GM23338 (cell line): Measurements from ENCODE around the gene KLK12. TPM values are rescaled to one million over a fixed set of nuclear protein-coding genes. Genes with fewer than 3 reads are reported as not detected.

Experiments
- ATAC-seq: fragments of 200-7000 bp; cut with Tn5 transposase; 3 replicates; pipeline ENCODE4 v1.9.1; 2020
- DNase-seq: peaks from one replicate; pipeline ENCODE4 v3.0.0-alpha.2; 2015; ENCODE audit warnings: low spot score
- H2AFZ ChIP-seq: fragments of 200-600 bp; sonication (generic); 2 replicates; pipeline ENCODE4 v1.8.0; 2016; ENCODE audit warnings: antibody characterized with exemption, mild to moderate bottlenecking, moderate library complexity
- H3F3A ChIP-seq: fragments of 200-600 bp; sonication (generic); replicated peaks from 2 replicates; pipeline ENCODE4 v1.8.0; 2017; ENCODE audit warnings: antibody characterized with exemption, mixed run types, low read depth
- H3K27ac ChIP-seq: fragments of 200-600 bp; sonication (generic); 2 replicates; pipeline ENCODE4 v1.6.1; 2016; ENCODE audit warnings: low read depth
- H3K27me3 ChIP-seq: fragments of 200-600 bp; sonication (generic); 2 replicates; pipeline ENCODE4 v1.8.0; 2016; ENCODE audit warnings: mild to moderate bottlenecking, mixed run types, moderate library complexity; ENCODE audit not compliant: insufficient read depth
- H3K36me3 ChIP-seq: fragments of 200-600 bp; sonication (generic); 2 replicates; pipeline ENCODE4 v1.8.0; 2016; ENCODE audit warnings: mild to moderate bottlenecking; ENCODE audit not compliant: insufficient read depth
- H3K4me1 ChIP-seq: fragments of 200-600 bp; sonication (generic); 2 replicates; pipeline ENCODE4 v1.8.0; 2016; ENCODE audit warnings: mild to moderate bottlenecking, moderate library complexity; ENCODE audit not compliant: insufficient read depth
- H3K4me2 ChIP-seq: fragments of 200-600 bp; sonication (generic); 2 replicates; pipeline ENCODE4 v1.7.1; 2017; ENCODE audit warnings: mixed run types
- H3K4me3 ChIP-seq: fragments of 200-600 bp; sonication (generic); 2 replicates; pipeline ENCODE4 v1.6.1; 2016; ENCODE audit warnings: mixed run types
- H3K79me2 ChIP-seq: fragments of 200-600 bp; sonication (generic); replicated peaks from 2 replicates; pipeline ENCODE4 v1.8.0; 2017; ENCODE audit warnings: mild to moderate bottlenecking; ENCODE audit not compliant: insufficient read depth
- H3K9me2 ChIP-seq: fragments of 200-600 bp; sonication (generic); 2 replicates; pipeline ENCODE4 v1.8.0; 2017; ENCODE audit not compliant: insufficient read depth
- H4K20me1 ChIP-seq: fragments of 200-600 bp; sonication (generic); replicated peaks from 2 replicates; pipeline ENCODE4 v1.8.0; 2017; ENCODE audit warnings: mild to moderate bottlenecking; ENCODE audit not compliant: insufficient read depth
- H3K27ac Mint-ChIP-seq: 2 replicates; pipeline ENCODE4 v1.8.0; 2020; ENCODE audit warnings: inconsistent platforms, mild to moderate bottlenecking, moderate library complexity, mixed read lengths
- H3K27me3 Mint-ChIP-seq: 3 replicates; pipeline ENCODE4 v1.8.0; 2022; ENCODE audit warnings: low read depth, mild to moderate bottlenecking, moderate library complexity, mixed read lengths, inconsistent platforms; ENCODE audit not compliant: insufficient read depth, poor library complexity
- H3K36me3 Mint-ChIP-seq: 3 replicates; pipeline ENCODE4 v1.8.0; 2021; ENCODE audit warnings: low read depth, mild to moderate bottlenecking, inconsistent platforms, moderate library complexity, mixed read lengths
- H3K4me1 Mint-ChIP-seq: 3 replicates; pipeline ENCODE4 v1.8.0; 2020; ENCODE audit warnings: mild to moderate bottlenecking, inconsistent platforms, mixed read lengths
- H3K4me3 Mint-ChIP-seq: 3 replicates; pipeline ENCODE4 v1.8.0; 2021; ENCODE audit warnings: moderate library complexity, mild to moderate bottlenecking, inconsistent platforms, mixed read lengths
- H3K9me3 Mint-ChIP-seq: 3 replicates; pipeline ENCODE4 v1.8.0; 2020; ENCODE audit warnings: moderate library complexity, mild to moderate bottlenecking, inconsistent platforms, mixed read lengths
- CREB1 ChIP-seq: fragments of 250-450 bp; sonication (Bioruptor Pico); IDR thresholded peaks from 2 replicates; pipeline ENCODE4 v1.5.0; 2020; ENCODE audit warnings: low read depth, mild to moderate bottlenecking, moderate library complexity
- ETS1 ChIP-seq: IDR thresholded peaks from 2 replicates; pipeline ENCODE4 v1.6.1; 2016; ENCODE audit warnings: antibody characterized with exemption
- EZH2 ChIP-seq: fragments of 200-600 bp; sonication (generic); IDR thresholded peaks from one replicate; pipeline ENCODE4 v1.8.0; 2017; ENCODE audit warnings: antibody characterized with exemption, mild to moderate bottlenecking, low read depth; ENCODE audit not compliant: unreplicated experiment
- EZH2phosphoT487 ChIP-seq: fragments of 200-600 bp; sonication (generic); IDR thresholded peaks from one replicate; pipeline ENCODE4 v1.8.1; 2018; ENCODE audit warnings: antibody characterized with exemption; ENCODE audit not compliant: unreplicated experiment
- JUNB ChIP-seq: IDR thresholded peaks from one replicate; pipeline ENCODE4 v1.6.1; 2016; ENCODE audit warnings: antibody characterized with exemption; ENCODE audit not compliant: unreplicated experiment
- NANOG ChIP-seq: IDR thresholded peaks from 2 replicates; pipeline ENCODE4 v1.6.1; 2016; ENCODE audit warnings: antibody characterized with exemption, borderline replicate concordance
- REST ChIP-seq: IDR thresholded peaks from one replicate; pipeline ENCODE4 v1.6.1; 2018; ENCODE audit warnings: antibody characterized with exemption; ENCODE audit not compliant: unreplicated experiment
- STAT1 ChIP-seq: IDR thresholded peaks from one replicate; pipeline ENCODE4 v1.6.1; 2016; ENCODE audit warnings: antibody characterized with exemption; ENCODE audit not compliant: unreplicated experiment
- ZNF114 ChIP-seq: fragments of 250-450 bp; sonication (Bioruptor Pico); IDR thresholded peaks from 2 replicates; pipeline ENCODE4 v1.5.0; 2020; ENCODE audit warnings: mild to moderate bottlenecking, moderate library complexity
- ZNF331 ChIP-seq: fragments of 250-450 bp; sonication (Bioruptor Pico); IDR thresholded peaks from 2 replicates; pipeline ENCODE4 v1.5.0; 2020; ENCODE audit warnings: low read depth, mild to moderate bottlenecking, moderate library complexity
- polyA plus RNA-seq: library from polyadenylated mRNA; unstranded; fragments of >200 nt; fragmentation: Nextera tagmentation; extraction: Ambion mirVana; gene quantifications from 2 replicates; pipeline ENCODE4 v1.2.1, GENCODE V29; 2016
- total RNA-seq: library from RNA; depleted of rRNA; stranded (reverse); fragments of >200 nt; shearing (Covaris generic); gene quantifications from 2 replicates; pipeline ENCODE4 v1.2.3, GENCODE V29; 2014
- TF ChIP-seq, protein P1 (sequence below), 2 experiments: fragments of 200-600 bp in 1 of 2; sonication (generic) in 1 of 2; conservative IDR thresholded peaks; 2 replicates each; pipeline versions ENCODE4 v1.5.1 to v1.6.1; 2016 to 2017; ENCODE audit warnings: antibody characterized with exemption in 2 of 2, low read depth in 2 of 2, mild to moderate bottlenecking in 2 of 2, moderate library complexity in 1 of 2

KLK12 gene
- total and polyA plus RNA-seq, 2 experiments from 2014 or later: not detected

DNA sequence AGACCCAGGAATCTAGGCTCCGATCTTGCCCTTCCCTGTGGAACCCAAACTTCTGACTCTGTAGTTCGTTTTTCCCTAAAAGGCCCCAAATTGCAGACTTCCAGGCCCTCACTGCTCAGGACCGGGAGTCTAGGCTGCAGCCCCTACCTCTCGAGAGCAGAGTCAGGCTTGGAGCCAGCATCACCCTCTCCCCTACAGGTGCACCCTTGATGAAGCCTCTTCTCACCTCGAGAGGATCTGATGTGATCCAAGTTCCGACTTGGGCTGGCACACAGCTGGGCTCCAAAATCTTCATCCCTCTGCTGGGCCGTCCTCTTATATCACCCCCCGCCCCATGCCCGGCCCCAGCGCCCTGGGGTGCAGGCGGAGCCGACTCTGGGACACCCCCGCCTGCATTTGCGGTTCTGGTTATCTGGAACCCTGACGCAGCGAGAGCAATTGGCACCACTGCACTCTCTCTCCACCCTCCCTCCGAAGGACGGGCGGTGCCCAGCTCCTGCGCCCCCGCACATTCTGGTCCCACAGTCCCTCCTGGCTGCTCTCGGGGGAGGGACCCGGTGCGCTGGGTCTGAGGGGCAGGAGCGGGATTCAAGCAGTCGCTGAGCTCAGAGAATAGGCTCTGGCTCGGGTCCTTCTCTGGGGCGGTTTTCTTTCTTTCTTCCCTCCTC lies 51.0 kb downstream of the KLK12 start, which contains the start of gene KLK7:
Gene KLK7 (minus strand): TSS at position 293 of the 668 bp plus-strand sequence. CDS start 1,518 bp downstream, outside the sequence.
- no peak within 1 kb of the TSS for H3K27ac ChIP-seq
- no peaks in the 10 kb centered on the region for H3F3A ChIP-seq
- H4K20me1 ChIP-seq: no peaks in the 10 kb centered on the region
- peaks cover 2% of the 10 kb centered on the region; the same call in 1 of the 3 replicates for H3K9me3 Mint-ChIP-seq
- no peaks in the 10 kb centered on the region; the same call in 2 of the 3 replicates for H3K36me3 Mint-ChIP-seq
- H3K36me3 ChIP-seq: no peaks in the 10 kb centered on the region
- H3K27ac Mint-ChIP-seq: no peak within 1 kb of the TSS
- no peaks in the 10 kb centered on the region for H3K9me2 ChIP-seq
- peak; percentile 54 for DNase-seq
- H3K27me3 ChIP-seq: peaks cover 22% of the 10 kb centered on the region
- H3K27me3 Mint-ChIP-seq: no peaks in the 10 kb centered on the region
- no peak for TF ChIP-seq ZNF331 (CRISPR knock-in tag)
- no peak for TF ChIP-seq REST
- no peak for TF ChIP-seq JUNB
- H3K4me1 ChIP-seq: peaks cover 9% of the 10 kb centered on the region
- H3K4me3 Mint-ChIP-seq: peak within 1 kb of the TSS; percentile 50; the same call in 2 of the 3 replicates
- peak within 1 kb of the TSS; percentile 84 for H3K4me2 ChIP-seq
- peak within 1 kb of the TSS; percentile 64 for H3K4me3 ChIP-seq
- peak; percentile 77 for ATAC-seq
- H3K79me2 ChIP-seq: no peaks in the 10 kb centered on the region
- H3K4me1 Mint-ChIP-seq: peaks cover 13% of the 10 kb centered on the region
- H2AFZ ChIP-seq: peak within 1 kb of the TSS; percentile 93

GRCh38 chr19:50982186-50982585 lies 52.6 kb downstream of the KLK12 start:
- Mint-ChIP-seq H3K36me3 (no peaks in the 10 kb centered on the region; the same call in 2 of the 3 replicates), H3K4me3 (no peak overlapping the region), H3K27ac (no peak overlapping the region), H3K9me3 (peaks cover 2% of the 10 kb centered on the region; the same call in 2 of the 3 replicates), H3K4me1 (peaks cover 21% of the 10 kb centered on the region), H3K27me3 (no peaks in the 10 kb centered on the region)
- Histone ChIP-seq H2AFZ (no peak overlapping the region), H3K9me2 (no peaks in the 10 kb centered on the region), H3K4me3 (no peak overlapping the region), H3K4me2 (no peak overlapping the region), H3K4me1 (peaks cover 16% of the 10 kb centered on the region), H3K36me3 (no peaks in the 10 kb centered on the region), H3K27me3 (peaks cover 22% of the 10 kb centered on the region), H3K27ac (no peak overlapping the region), H4K20me1 (no peaks in the 10 kb centered on the region), H3F3A (no peaks in the 10 kb centered on the region), H3K79me2 (no peaks in the 10 kb centered on the region)
- TF ChIP-seq ZNF331 (CRISPR knock-in tag) (no peak), CREB1 (CRISPR knock-in tag) (no peak)
- ATAC-seq (no peak), DNase-seq (no peak)

GRCh38 chr19:50981587-50982146 lies 53.1 kb downstream of the KLK12 start:
- H3K4me1 Mint-ChIP-seq: peaks cover 21% of the 10 kb centered on the region
- Histone ChIP-seq H3K27me3 (peaks cover 22% of the 10 kb centered on the region), H4K20me1 (no peaks in the 10 kb centered on the region), H3K4me1 (peaks cover 16% of the 10 kb centered on the region), H3K79me2 (no peaks in the 10 kb centered on the region), H2AFZ (no peak overlapping the region), H3K4me2 (no peak overlapping the region), H3K36me3 (no peaks in the 10 kb centered on the region), H3K4me3 (no peak overlapping the region), H3K27ac (no peak overlapping the region), H3K9me2 (no peaks in the 10 kb centered on the region), H3F3A (no peaks in the 10 kb centered on the region)
- H3K36me3 Mint-ChIP-seq: no peaks in the 10 kb centered on the region; the same call in 2 of the 3 replicates
- no peak for ATAC-seq
- no peak overlapping the region for H3K4me3 Mint-ChIP-seq
- H3K27me3 Mint-ChIP-seq: no peaks in the 10 kb centered on the region
- H3K27ac Mint-ChIP-seq: no peak overlapping the region
- DNase-seq: no peak
- H3K9me3 Mint-ChIP-seq: peaks cover 2% of the 10 kb centered on the region; the same call in 2 of the 3 replicates
- TF ChIP-seq JUNB: no peak
- TF ChIP-seq EZH2phosphoT487: no peak
- no peak for TF ChIP-seq EZH2
- TF ChIP-seq STAT1: no peak
- TF ChIP-seq CREB1 (CRISPR knock-in tag): no peak
- TF ChIP-seq, protein P1, sequence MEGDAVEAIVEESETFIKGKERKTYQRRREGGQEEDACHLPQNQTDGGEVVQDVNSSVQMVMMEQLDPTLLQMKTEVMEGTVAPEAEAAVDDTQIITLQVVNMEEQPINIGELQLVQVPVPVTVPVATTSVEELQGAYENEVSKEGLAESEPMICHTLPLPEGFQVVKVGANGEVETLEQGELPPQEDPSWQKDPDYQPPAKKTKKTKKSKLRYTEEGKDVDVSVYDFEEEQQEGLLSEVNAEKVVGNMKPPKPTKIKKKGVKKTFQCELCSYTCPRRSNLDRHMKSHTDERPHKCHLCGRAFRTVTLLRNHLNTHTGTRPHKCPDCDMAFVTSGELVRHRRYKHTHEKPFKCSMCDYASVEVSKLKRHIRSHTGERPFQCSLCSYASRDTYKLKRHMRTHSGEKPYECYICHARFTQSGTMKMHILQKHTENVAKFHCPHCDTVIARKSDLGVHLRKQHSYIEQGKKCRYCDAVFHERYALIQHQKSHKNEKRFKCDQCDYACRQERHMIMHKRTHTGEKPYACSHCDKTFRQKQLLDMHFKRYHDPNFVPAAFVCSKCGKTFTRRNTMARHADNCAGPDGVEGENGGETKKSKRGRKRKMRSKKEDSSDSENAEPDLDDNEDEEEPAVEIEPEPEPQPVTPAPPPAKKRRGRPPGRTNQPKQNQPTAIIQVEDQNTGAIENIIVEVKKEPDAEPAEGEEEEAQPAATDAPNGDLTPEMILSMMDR (conservative IDR thresholded peaks at IDR 0.05; ENCODE audit: low read depth in 2 of 2): no peak
- TF ChIP-seq NANOG: no peak
- no peak for TF ChIP-seq ETS1
- no peak for TF ChIP-seq ZNF114 (CRISPR knock-in tag)
